Fibroblast of villous mesenchyme (primary cell): ENCODE measurements around the gene FAM185A. TPM values are rescaled to one million over a fixed set of nuclear protein-coding genes. Genes with fewer than 3 reads are reported as not detected.

Source experiments
- DNase-seq: peaks from one replicate; pipeline ENCODE4 v3.0.0-alpha.2; 2010; ENCODE audit warnings: low read depth
- H3K4me3 ChIP-seq: 2 replicates; pipeline ENCODE4 v1.5.1; 2011; ENCODE audit warnings: low read depth, mild to moderate bottlenecking, low read length
- CTCF ChIP-seq: IDR thresholded peaks from 2 replicates; pipeline ENCODE4 v1.5.1; 2012; ENCODE audit warnings: low read depth, mild to moderate bottlenecking, low read length; ENCODE audit not compliant: insufficient read depth
- small RNA-seq: library from RNA; depleted of rRNA; stranded (forward); fragments of <200 nt; gene quantifications from one replicate; pipeline ENCODE3, GENCODE V24; 2012
- total RNA-seq: library from RNA; depleted of rRNA; stranded (reverse); fragments of >200 nt; gene quantifications from 2 replicates; pipeline ENCODE4 v1.2.3, GENCODE V29; 2012

The FAM185A gene
- total RNA-seq, 1 donor, result 8.2 TPM

DNA sequence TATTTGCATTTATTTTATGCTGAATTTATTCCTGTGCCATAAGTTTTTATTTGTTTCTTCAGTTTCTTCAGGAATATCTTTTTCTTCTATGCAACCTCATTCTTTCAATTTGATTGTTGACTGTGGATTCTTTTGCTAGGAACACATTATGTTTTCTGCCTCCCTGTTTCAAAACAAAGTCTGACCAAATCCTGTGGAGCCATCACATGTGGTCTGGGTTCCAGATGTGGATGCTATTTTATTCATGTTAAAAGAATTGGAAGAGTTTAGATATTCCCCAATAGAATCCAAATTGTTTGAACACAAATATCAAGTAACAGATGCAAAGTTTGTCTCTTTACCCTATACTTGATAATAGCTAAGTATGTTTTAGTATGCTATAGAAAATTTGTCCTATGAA is 107.2 kb downstream of the FAM185A start:
- peak; percentile 74 for DNase-seq

More for the DNA sequence above, 107.2 kb downstream of the FAM185A start:
- TF ChIP-seq CTCF, result no peak
- no peak overlapping the region for H3K4me3 ChIP-seq

Small RNAs within 50 kb of the gene (small RNA-seq; reads per million reads assigned to genes)
- gene RNU6-1136P, result not detected

Other genes with a start within 250 kb of the FAM185A start
- 2.3 and 3.5 TPM in 2 replicates for gene RASA4B, start 231.2 kb upstream of the FAM185A start, total RNA-seq
- 3.2 and 4.7 TPM in 2 replicates for gene UPK3BL2, start 205.3 kb upstream of the FAM185A start, total RNA-seq
- not detected in 2 replicates for gene SPDYE2, start 197.8 kb upstream of the FAM185A start, total RNA-seq
- 33.2 and 43.6 TPM in 2 replicates for gene POLR2J3, start 176.4 kb upstream of the FAM185A start, total RNA-seq
- 9.7 and 10.4 TPM in 2 replicates for gene RASA4, start 132.2 kb upstream of the FAM185A start, total RNA-seq
- 7.3 and 9.3 TPM in 2 replicates for gene UPK3BL1, start 106.2 kb upstream of the FAM185A start, total RNA-seq
- gene SPDYE2B, start 98.7 kb upstream of the FAM185A start, total RNA-seq, result not detected in 2 replicates
- 4.8 and 8.2 TPM in 2 replicates for gene POLR2J2, start 77.3 kb upstream of the FAM185A start, total RNA-seq
- 39.9 and 70.0 TPM in 2 replicates for gene LRRC17, start 164.0 kb downstream of the FAM185A start, total RNA-seq